Measurements from ENCODE around the gene ERBB2.

Gene ERBB2

GRCh38 chr17:39699818-39700147 lies at the start of gene ERBB2:
Gene ERBB2, plus strand, starts transcription at chr17:39700064. Its CDS starts 175 bp downstream, at chr17:39700239.
- DNase-seq: peak; percentile 79

- DNase-seq: no peak
Observed at GRCh38 chr17:39650121-39650579, 49.7 kb upstream of the ERBB2 start.

- DNase-seq: no peak
Observed at GRCh38 chr17:39651923-39652586, 47.8 kb upstream of the ERBB2 start.

GRCh38 chr17:39652587-39653315 lies 47.1 kb upstream of the ERBB2 start:
- DNase-seq: no peak

- DNase-seq: no peak
Observed at GRCh38 chr17:39653316-39653661, 46.6 kb upstream of the ERBB2 start.

- peak; percentile 35 for DNase-seq
Observed at GRCh38 chr17:39653662-39654331, 46.1 kb upstream of the ERBB2 start.

GRCh38 chr17:39655105-39655504 lies 44.8 kb upstream of the ERBB2 start:
- no peak for DNase-seq

GRCh38 chr17:39658346-39658745 lies 41.5 kb upstream of the ERBB2 start:
- DNase-seq: no peak

- DNase-seq: no peak
Observed at GRCh38 chr17:39658760-39659159, 41.1 kb upstream of the ERBB2 start.

GRCh38 chr17:39659279-39660010 lies 40.4 kb upstream of the ERBB2 start:
- no peak for DNase-seq

- DNase-seq: no peak
Observed at GRCh38 chr17:39660011-39660360, 39.9 kb upstream of the ERBB2 start.

GRCh38 chr17:39660397-39661385 lies 39.2 kb upstream of the ERBB2 start:
- DNase-seq: no peak

- DNase-seq: no peak
Observed at GRCh38 chr17:39661744-39662541, 37.9 kb upstream of the ERBB2 start.

- DNase-seq: no peak
Observed at GRCh38 chr17:39662551-39663339, 37.1 kb upstream of the ERBB2 start.

- no peak for DNase-seq
Observed at GRCh38 chr17:39663340-39663687, 36.5 kb upstream of the ERBB2 start.

GRCh38 chr17:39663688-39664580 lies 35.9 kb upstream of the ERBB2 start:
- no peak for DNase-seq

- DNase-seq: no peak
Observed at GRCh38 chr17:39664581-39665561, 35.0 kb upstream of the ERBB2 start, which contains the start of gene TCAP. Gene TCAP, plus strand, starts transcription at chr17:39665349. Its CDS starts 11 bp downstream, at chr17:39665360.

- DNase-seq: no peak
Observed at GRCh38 chr17:39665642-39666224, 34.1 kb upstream of the ERBB2 start.

All from fibroblast of upper back skin (primary cell).